IMR-90 (cell line): ENCODE results near the gene MAML3.

ENCODE experiments used
- CTCF ChIP-seq: conservative IDR thresholded peaks from 2 replicates; pipeline ENCODE4 v1.5.1; 2012; ENCODE audit warnings: mild to moderate bottlenecking, low read depth, low read length, improper control_type of control experiment
- POLR2A ChIP-seq: IDR thresholded peaks from 2 replicates; pipeline ENCODE4 v1.6.1; 2012; ENCODE audit warnings: mild to moderate bottlenecking, low read depth, low read length
- TF ChIP-seq, protein P1 (sequence below): fragments of 150-350 bp; IDR thresholded peaks from 2 replicates; pipeline ENCODE4 v1.6.1; 2017; ENCODE audit warnings: mild to moderate bottlenecking, antibody characterized with exemption, low read length, low read depth

DNA sequence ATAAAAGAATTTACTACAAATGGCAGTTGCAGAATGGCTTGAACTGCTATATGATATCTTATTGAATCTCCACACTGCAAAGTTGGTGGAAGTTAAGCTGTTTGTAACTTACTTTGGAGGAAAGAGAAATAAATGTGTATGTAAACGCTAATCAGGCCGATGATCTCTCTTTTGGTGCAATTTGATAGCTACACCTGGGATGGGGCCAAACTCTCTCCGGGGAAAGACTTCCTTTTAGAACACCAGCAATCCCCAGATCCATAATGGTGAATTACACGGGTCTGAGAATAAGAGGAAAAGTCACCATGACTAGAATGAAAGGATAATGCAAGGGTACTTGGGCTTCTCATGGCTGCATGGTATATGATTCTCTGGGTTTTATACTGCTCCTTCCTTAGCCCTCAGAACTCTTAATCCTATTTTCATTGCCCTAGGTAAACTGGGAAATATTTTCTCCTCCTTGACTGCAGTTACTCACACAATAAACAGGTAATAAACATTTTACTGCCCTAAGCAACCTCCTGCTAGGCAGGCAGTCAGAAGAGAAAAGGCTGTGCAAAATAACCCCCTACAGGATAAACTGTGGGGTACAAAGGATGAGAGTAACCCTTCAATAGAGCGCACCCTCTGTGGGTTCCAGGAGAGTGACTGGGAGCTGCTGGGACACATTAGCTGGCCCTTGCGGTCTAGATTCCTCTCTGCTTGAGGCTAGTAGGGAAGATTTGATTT is 379.1 kb downstream of the MAML3 start:
- no peak for TF ChIP-seq CTCF
- no peak for TF ChIP-seq POLR2A
- TF ChIP-seq, protein P1, sequence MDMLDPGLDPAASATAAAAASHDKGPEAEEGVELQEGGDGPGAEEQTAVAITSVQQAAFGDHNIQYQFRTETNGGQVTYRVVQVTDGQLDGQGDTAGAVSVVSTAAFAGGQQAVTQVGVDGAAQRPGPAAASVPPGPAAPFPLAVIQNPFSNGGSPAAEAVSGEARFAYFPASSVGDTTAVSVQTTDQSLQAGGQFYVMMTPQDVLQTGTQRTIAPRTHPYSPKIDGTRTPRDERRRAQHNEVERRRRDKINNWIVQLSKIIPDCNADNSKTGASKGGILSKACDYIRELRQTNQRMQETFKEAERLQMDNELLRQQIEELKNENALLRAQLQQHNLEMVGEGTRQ: no peak
